DMS53 treated with DMSO at 0.1 percent for 48 hours (cell line): Measurements from ENCODE around the gene ZNF275.
"Not testable (repeated sequence)": the region's sequence is repeated elsewhere in the genome, so short reads cannot be mapped to it uniquely, and the experiment has no call there.

Experiments
- DNase-seq: peaks from one replicate; lab custom pipeline; 2025; ENCODE audit not compliant: unreplicated experiment; lab: John Stamatoyannopoulos, UW

ZNF275 gene

DNA sequence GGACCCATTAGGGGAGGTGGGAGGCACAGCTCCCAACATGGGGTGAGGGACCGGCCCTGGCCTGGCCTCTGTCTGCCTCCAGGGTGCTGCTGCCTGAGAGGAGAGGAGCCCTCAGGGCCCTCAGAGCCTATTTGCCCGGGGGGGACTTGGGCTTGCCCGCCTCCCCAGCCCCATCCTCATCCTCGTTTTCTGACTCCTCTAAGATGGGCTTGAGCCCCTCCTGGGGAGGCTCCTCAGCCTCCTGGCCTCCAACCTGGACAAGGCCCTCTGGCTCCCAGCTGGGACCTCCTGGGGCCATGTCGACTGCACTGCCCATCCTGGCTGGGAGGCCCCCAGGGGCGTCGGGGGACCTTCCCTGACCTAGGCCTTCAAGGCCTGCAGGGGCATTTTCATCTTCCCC lies 15.1 kb upstream of the ZNF275 start:
- no peak for DNase-seq

- DNase-seq: peak; percentile 21
These were observed 14.5 kb upstream of the ZNF275 start for GRCh38 chrX:153319295-153320046.

- DNase-seq: not testable (repeated sequence)
These were observed 13.9 kb upstream of the ZNF275 start for GRCh38 chrX:153320047-153320443.

DNA sequence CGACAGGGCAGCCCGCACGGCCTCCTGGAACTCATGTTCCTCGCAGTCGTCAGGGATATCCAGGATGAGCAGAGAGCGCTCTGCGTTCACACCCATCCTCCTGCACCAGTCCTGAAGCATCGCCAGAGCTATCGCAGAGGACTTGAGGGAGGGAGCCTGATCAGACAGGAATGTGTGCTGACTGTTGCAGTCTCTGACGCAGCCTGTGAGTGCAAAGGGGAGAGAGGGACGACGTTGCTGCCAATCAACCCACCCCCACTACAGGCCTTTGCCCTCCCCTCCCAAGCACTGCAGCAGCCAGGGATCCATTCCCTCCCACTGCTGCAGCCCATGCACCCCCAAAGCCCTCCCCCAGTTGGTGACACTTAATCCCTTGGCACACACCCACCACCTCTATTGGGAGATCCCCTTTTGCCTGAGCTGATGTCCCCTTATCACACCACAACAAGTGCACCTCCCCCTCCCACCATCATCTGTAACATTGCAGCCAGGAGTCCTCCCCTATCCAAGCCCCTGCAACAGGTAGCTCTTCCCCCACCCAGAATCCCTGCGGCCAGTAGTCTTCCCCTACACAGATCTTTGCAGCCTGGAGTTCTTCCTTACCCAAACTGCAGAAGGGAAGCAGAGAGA lies 13.3 kb upstream of the ZNF275 start:
- DNase-seq: no peak

DNA sequence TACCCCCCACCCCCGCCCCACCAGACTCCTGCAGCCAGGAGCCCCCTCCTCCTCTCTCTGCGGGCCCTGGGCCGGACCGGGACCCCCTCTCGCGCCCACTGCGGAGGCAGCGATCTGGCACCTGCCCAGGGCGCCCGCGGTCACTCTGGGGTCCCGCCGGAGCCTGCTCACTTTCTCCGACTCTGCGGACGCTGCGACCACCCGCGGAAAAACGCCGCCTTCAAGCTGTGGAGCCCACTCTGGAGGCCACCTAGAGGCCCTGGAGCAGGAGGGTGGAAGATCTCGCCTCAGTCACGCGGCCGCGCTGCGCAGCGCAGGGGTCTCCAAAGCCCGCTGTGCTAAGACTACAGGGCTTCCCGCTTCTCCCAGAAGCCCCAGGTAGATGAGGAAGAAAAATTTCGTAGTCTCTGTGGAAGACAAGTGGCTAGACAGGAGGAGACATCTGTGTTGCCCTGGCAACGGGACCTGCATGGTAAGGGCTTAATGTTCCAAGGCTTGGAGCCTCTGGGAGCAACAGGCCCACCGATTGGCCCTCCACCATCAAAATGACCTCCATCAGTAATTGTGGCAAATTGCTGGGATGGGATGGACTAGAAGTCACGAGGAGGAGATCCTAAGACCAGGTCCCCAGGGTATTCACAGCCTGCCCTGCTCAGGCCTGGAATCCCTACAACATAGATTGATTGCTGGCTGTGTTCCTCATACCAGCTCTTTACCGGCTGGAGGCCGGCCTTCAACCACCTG lies 12.4 kb upstream of the ZNF275 start, which contains the start of gene PNMA6F:
PNMA6F (minus strand) TSS at position 387 of the 744 bp plus-strand sequence. CDS start 1,093 bp downstream, outside the sequence.
- DNase-seq: no peak

DNA sequence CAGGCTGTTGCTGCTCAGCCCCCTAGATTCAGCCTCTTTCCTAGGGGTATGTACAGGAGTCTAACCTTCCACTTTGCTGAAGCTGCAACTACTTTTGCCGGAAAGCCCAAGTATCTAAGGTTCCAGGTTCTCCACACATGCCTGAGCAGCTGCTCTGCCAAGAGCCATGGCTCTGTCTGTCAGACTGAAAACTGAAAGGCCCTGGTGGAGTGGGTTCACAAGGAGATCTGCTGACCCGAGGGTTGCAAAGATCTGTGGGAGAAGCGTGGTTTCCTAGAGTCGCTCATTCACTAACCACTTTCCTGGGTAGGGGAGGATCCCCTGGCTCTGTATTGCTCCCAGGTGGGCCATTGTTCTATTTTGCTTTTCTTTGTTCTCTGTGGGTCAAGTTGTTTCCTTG lies 6.4 kb upstream of the ZNF275 start:
- DNase-seq: no peak

GRCh38 chrX:153333266-153333665 lies 687 bp upstream of the ZNF275 start:
- DNase-seq: no peak

GRCh38 chrX:153334654-153335295 lies 822 bp downstream of the ZNF275 start:
- DNase-seq: no peak

DNA sequence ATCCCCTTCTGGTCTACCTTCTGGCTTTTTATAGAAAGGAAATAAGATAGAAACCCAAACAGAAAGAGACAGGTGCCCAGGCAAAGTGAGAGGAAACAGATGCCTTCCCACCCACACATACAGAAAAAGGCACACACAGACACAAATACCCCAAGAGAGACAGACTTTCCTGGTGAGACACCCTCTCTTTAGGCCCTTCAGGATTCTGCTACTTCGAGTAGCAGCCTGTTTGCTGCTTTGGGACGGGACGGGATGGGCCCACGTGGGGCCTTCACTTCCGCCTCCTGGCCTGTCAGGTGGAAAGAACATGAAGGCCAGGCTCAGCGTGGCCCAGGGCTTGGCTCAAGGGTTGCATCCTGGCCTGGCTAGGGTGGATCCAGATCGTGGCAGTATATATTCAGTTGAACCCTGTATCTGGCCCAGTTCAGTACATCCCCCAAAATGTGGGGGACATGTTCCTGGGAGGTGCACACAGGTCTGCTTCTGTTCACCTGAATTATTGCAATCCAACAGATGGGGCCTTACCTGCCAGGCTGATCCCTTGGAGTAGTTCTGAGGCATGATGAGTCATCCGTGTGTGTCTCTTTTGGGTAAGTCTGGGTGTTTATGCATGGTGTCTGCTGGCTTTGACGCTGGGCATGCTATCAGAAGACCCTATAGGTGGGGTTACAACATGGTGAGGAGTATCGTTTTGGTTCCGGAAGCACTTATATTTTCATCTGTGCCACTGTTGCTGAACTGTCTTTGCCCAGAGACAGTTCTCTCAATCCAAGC lies 2.4 kb downstream of the ZNF275 start:
- no peak for DNase-seq

DNA sequence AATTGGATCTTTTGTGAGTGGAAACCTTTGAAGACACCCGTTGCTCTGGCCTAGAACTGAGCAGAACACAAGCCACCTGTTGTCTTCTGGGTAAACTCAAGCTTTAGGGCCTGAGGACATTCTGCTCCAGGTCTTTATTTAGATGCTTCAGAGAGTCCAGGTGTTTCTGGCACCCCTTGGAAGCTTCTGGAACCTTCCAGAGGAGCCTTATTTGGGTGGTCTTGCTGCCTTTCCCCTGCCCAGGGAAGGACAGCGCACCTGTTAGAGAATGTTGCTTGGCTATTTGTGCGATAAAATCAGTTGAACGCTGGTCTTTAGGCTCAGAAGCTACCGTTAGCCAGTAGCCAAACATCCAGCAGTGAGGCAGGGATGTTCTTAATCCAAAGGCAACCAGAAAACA lies 3.0 kb downstream of the ZNF275 start:
- no peak for DNase-seq

DNA sequence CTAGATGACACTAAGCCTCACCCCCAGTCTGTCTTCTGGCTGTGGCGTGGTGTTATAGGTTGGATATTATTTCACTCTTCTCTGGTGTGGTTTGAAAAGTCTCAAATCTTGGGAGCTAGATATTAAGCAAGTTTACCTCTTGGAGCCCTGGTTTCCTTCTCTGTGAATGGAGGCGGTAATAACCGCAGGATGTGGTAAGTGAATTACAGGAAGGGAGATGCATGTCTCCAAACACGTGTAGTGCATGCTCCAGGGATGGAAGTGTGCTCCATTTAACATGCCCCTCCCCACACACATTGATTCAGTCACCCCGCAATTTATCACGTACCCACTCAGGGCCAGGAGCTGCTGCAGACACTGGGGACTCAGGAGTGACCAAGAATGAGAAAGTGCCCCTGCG lies 4.9 kb downstream of the ZNF275 start:
- no peak for DNase-seq

GRCh38 chrX:153339662-153340061 lies 5.7 kb downstream of the ZNF275 start:
- no peak for DNase-seq

DNA sequence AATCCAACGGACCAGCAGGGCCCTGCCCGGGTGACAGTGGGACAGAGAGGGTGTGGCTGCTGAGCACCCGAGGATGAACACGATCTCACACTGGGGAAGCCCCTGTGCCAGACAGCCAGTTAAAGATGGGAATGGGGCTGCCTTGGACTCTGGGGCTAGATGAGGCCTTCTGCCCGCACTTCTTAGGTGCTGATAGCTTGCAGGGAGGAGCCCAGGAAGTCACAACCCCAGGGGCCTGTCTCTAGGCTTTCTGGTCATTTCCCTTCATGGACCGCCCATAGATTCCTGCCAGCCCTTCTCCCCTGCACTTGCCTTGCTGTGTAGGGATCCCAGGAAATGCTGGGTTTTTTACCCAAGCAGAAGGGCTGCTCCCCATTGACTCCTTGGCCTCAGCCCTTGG lies 6.2 kb downstream of the ZNF275 start:
- no peak for DNase-seq

DNA sequence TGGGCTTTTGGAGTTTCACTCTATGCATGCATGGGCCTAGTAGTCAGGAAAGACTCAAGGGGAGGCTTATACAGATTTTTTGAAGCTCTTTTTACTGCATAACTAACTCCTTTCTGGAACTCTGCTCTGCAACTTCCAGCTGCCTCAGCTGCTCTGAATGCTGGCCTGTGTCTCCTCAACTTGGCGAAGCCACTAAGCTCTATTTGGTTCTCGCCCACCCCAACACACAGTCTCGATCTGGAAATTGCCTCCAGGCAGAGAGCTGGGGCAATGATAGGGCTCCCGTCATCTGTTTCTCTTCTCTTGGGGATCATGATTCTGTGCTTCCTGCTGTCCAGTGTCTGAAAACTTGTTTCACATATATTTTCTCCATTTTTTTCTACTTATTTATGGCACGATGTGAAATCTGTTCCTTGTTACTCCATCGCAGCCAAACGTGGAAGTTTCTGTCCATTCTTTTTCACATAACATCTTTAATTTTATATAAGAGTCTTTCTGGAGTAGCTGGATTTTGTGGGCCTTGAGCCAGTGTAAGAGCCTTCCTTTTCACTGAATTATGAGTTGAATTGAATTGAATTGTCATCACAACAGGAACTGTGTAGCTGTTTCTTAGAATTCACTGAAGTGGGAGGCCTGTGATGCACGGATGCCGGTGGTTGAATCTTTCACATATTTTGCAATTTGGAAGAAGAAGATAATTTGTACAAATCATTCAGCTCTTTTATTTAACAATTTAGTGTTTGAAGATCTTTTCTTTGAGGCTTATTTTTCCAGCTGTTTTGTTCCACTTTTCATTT lies 9.0 kb downstream of the ZNF275 start:
- DNase-seq: no peak

- no peak for DNase-seq
These were observed 9.7 kb downstream of the ZNF275 start for GRCh38 chrX:153343674-153344073.

GRCh38 chrX:153347530-153347929 lies 13.6 kb downstream of the ZNF275 start:
- no peak for DNase-seq

DNA sequence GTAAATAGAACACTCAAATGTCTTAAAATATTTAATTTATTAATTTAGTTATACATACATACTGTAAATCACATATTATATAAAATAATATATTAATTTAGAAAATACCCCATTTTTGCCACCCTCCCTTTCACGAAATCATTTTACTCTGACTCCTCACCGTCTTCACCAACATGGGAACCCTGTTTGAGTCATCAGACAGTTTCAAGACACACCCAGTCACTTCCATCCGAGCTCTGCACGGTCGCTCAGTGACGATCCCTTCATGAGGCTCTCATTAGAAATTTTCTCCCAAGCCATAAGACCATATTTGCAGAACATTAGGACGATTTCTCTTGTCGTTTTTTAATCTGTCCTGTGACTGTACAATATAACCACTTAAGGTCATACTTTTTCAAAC lies 14.5 kb downstream of the ZNF275 start:
- DNase-seq: no peak

GRCh38 chrX:153349952-153350351 lies 16.0 kb downstream of the ZNF275 start:
- DNase-seq: no peak

DNA sequence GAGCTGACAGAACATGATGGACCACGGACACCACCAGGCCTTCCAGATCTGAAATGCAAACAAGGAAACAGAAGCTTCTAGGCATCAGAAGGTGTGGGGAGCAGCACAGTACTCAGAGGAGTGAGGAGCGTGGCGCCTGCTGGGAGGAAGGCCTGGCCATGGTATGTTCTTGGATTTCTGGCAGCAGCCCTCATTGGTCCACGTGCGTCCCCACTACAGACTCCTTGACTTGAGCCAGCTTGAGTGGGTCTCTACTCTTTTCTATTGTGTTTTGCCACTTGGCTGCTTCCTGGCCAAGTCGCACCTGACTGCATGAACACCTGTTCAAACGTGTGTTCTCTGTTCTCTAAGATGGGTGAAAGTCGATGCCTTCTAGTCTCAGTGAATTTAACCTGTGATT lies 18.0 kb downstream of the ZNF275 start:
- DNase-seq: peak; percentile 15

DNA sequence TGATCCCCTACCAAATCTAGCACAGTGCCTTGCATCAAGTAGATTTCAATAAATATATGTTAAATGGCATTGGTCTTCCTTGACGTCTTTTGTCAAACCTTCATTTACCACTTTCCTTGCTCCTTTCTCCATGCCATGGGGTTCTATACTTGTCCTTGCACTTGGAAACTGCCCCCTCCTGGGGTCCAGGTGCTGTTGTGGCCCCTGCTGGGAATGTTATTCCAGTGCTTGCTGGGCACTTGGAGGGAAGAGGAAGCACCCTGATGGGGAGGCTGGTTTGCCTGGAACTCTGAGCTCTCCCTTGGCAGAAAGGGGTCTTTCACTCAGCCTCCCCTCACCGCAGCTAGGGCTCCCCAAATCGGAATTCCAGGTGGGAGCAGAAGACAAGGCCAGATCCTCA lies 18.9 kb downstream of the ZNF275 start:
- no peak for DNase-seq
